Measurements from ENCODE around the gene BPI. TPM values are rescaled to one million over a fixed set of nuclear protein-coding genes. Genes with fewer than 3 reads are reported as not detected.

The BPI gene
- total RNA-seq, 1 donor from 2014 or later = not detected

GRCh38 chr20:38272398-38272797 is 31.6 kb upstream of the BPI start:
- DNase-seq (ENCODE audit: low spot score) = no peak
- no peak overlapping the region for H3K4me3 Mint-ChIP-seq
- H3K79me2 ChIP-seq (ENCODE audit: low read depth) = no peaks in the 10 kb centered on the region

GRCh38 chr20:38272961-38273360 is 31.0 kb upstream of the BPI start:
- Histone ChIP-seq H3K79me2 (ENCODE audit: low read depth) (no peaks in the 10 kb centered on the region), H3K27ac (no peak overlapping the region), H3K36me3 (no peaks in the 10 kb centered on the region), H3K9me3 (ENCODE audit: low read depth) (no peaks in the 10 kb centered on the region), H3F3A (ENCODE audit: low read depth) (peaks cover under 1% of the 10 kb centered on the region), H3K9ac (no peak overlapping the region), H3K4me2 (no peak overlapping the region), H4K20me1 (ENCODE audit: low read depth) (no peaks in the 10 kb centered on the region), H3K4me3 (no peak overlapping the region), H2AFZ (replicated peaks) (no peak overlapping the region), H3K4me1 (no peaks in the 10 kb centered on the region), H3K27me3 (no peaks in the 10 kb centered on the region)
- Mint-ChIP-seq H3K27me3 (ENCODE audit: insufficient read depth, low read depth) (peaks cover 10% of the 10 kb centered on the region), H3K9me3 (peaks cover 4% of the 10 kb centered on the region), H3K27ac (no peak overlapping the region), H3K36me3 (no peaks in the 10 kb centered on the region), H3K4me1 (peaks cover 5% of the 10 kb centered on the region), H3K4me3 (no peak overlapping the region)
- no peak for DNase-seq (ENCODE audit: low spot score)
- no peak for TF ChIP-seq EZH2phosphoT487 (IDR thresholded peaks at IDR 0.05)
- TF ChIP-seq EZH2 (IDR thresholded peaks at IDR 0.05) = no peak
- no peak for TF ChIP-seq CTCF (IDR thresholded peaks at IDR 0.05)

More at GRCh38 chr20:38272398-38272797, 31.6 kb upstream of the BPI start:
- Mint-ChIP-seq H3K9me3 (peaks cover 4% of the 10 kb centered on the region), H3K27me3 (ENCODE audit: insufficient read depth, low read depth) (peaks cover 11% of the 10 kb centered on the region), H3K27ac (no peak overlapping the region), H3K4me1 (peaks cover 3% of the 10 kb centered on the region), H3K36me3 (no peaks in the 10 kb centered on the region)
- no peaks in the 10 kb centered on the region for H3K36me3 ChIP-seq
- H2AFZ ChIP-seq (replicated peaks) = no peak overlapping the region
- TF ChIP-seq EZH2phosphoT487 (IDR thresholded peaks at IDR 0.05) (no peak), EZH2 (IDR thresholded peaks at IDR 0.05) (no peak), CTCF (IDR thresholded peaks at IDR 0.05) (no peak)
- no peaks in the 10 kb centered on the region for H4K20me1 ChIP-seq (ENCODE audit: low read depth)
- H3K9me3 ChIP-seq (ENCODE audit: low read depth) = no peaks in the 10 kb centered on the region
- no peaks in the 10 kb centered on the region for H3F3A ChIP-seq (ENCODE audit: low read depth)
- H3K4me3 ChIP-seq = no peak overlapping the region
- H3K27me3 ChIP-seq = no peaks in the 10 kb centered on the region
- H3K27ac ChIP-seq = no peak overlapping the region
- no peaks in the 10 kb centered on the region for H3K4me1 ChIP-seq
- H3K4me2 ChIP-seq = no peak overlapping the region
- H3K9ac ChIP-seq = no peak overlapping the region

- Histone ChIP-seq H4K20me1 (ENCODE audit: low read depth) (no peaks in the 10 kb centered on the region), H3K27ac (no peak overlapping the region), H2AFZ (replicated peaks) (no peak overlapping the region), H3K4me2 (no peak overlapping the region), H3K27me3 (no peaks in the 10 kb centered on the region), H3K4me1 (no peaks in the 10 kb centered on the region), H3K4me3 (no peak overlapping the region), H3K79me2 (ENCODE audit: low read depth) (no peaks in the 10 kb centered on the region), H3K36me3 (no peaks in the 10 kb centered on the region), H3F3A (ENCODE audit: low read depth) (peaks cover 6% of the 10 kb centered on the region), H3K9me3 (ENCODE audit: low read depth) (no peaks in the 10 kb centered on the region), H3K9ac (no peak overlapping the region)
- H3K4me3 Mint-ChIP-seq = no peak overlapping the region
- H3K4me1 Mint-ChIP-seq = peaks cover 23% of the 10 kb centered on the region
- no peak overlapping the region for H3K27ac Mint-ChIP-seq
- DNase-seq (ENCODE audit: low spot score) = no peak
- peaks cover 12% of the 10 kb centered on the region for H3K9me3 Mint-ChIP-seq
- TF ChIP-seq CTCF (IDR thresholded peaks at IDR 0.05) (no peak), EZH2 (IDR thresholded peaks at IDR 0.05) (no peak), EZH2phosphoT487 (IDR thresholded peaks at IDR 0.05) (no peak)
- peaks cover 8% of the 10 kb centered on the region for H3K27me3 Mint-ChIP-seq (ENCODE audit: insufficient read depth, low read depth)
- H3K36me3 Mint-ChIP-seq = no peaks in the 10 kb centered on the region
Observed at GRCh38 chr20:38275815-38276550, 28.0 kb upstream of the BPI start.
